ENCODE measurements around the gene GNB1.
"Not testable (repeated sequence)": the region's sequence is repeated elsewhere in the genome, so short reads cannot be mapped to it uniquely, and the experiment has no call there.

The GNB1 gene

DNA sequence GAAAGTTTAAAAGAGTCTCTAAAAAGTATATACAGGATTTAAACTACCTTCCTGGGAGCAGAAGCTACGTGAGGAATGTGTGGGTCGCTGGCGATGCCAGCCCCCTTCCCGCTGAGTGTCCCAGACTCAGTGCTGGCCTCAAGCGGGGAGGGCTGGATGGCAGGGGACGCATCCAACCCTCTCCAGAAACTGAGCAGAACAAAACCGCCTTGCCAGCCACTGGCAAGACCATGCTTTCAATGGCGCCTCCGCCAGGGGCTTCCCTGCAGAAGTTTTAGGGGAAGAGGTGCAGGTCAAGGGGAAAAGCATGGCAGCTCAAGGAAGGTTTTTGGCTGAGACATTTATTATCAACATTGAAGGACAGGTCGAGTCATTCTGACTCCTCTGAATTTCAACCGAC lies 138.7 kb downstream of the GNB1 start:
- DNase-seq (ENCODE audit: insufficient read length, low spot score) (no peak), FAIRE-seq (no peak)

DNA sequence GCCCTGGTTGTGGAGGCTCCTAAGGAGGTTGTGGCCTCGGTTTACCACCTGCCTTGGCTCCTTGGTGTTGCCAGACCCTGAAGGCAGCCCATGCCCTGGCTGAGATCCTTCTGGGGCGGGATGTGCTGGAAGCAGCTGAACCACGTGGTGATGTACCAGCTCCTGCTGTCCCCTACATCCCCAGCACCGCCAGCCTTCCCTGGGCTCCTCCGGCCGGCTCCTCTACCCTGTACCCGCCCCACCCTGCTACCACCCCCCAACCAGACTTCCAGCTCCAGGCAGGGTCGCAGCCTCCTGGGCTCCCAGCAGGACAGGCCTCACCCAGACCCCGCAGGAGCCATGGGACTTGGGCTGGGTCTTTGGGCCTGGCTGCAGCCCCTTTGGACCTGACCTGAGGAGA lies 140.9 kb downstream of the GNB1 start:
- not testable (repeated sequence) for DNase-seq (ENCODE audit: insufficient read length, low spot score); FAIRE-seq

DNA sequence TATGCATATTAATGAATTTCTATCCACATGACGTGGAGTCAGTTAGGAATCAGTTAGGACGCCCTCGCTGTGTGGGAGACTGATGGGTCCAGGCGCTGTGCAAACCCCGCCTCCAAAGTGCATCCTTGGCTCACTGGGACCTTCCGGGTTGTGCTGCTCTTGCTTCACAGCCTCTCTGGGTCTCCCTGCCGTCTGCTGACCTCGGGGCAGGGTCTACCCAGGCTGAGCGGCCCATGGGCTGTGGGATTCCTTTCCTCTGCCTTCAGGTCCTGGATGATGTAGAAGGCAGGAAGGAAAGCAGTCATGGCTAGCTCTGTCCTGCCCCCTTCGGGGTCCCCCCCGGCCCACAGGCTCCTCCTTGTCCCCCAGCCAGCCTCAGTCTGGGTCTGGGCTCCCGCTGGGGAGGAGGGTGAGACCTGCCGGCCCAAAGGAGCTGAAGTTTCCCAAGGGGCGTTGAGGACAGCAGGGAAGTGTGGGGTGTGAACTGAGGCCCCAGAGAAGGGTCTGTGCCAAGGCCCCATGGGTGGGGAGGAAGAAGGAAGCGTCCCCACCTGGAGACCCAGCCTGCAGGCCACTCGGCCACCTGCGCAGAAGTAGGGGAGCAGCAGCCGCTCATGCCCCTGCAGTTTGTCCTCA lies 142.1 kb downstream of the GNB1 start:
- no peak for FAIRE-seq
- no peak for DNase-seq (ENCODE audit: insufficient read length, low spot score)

DNA sequence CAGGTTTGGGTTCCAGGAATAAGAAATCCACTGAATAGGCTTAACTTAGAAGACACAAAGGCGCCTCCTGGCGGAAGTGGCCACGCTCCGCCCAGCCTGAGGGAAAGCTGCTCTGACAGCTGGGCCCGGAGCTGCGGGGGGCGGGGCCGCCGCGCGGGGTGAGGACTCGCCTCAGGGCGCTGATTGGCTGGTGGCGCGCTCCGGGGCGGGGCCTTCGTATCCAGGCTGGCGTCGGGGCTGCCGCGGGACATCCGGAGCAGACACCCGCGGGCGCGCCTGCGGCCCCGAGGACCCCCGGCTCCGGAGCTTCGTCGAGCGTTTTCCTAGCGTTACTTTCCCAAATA lies 144.3 kb downstream of the GNB1 start:
- DNase-seq (ENCODE audit: insufficient read length, low spot score), result not testable (repeated sequence)
- FAIRE-seq, result peak; percentile 100

DNA sequence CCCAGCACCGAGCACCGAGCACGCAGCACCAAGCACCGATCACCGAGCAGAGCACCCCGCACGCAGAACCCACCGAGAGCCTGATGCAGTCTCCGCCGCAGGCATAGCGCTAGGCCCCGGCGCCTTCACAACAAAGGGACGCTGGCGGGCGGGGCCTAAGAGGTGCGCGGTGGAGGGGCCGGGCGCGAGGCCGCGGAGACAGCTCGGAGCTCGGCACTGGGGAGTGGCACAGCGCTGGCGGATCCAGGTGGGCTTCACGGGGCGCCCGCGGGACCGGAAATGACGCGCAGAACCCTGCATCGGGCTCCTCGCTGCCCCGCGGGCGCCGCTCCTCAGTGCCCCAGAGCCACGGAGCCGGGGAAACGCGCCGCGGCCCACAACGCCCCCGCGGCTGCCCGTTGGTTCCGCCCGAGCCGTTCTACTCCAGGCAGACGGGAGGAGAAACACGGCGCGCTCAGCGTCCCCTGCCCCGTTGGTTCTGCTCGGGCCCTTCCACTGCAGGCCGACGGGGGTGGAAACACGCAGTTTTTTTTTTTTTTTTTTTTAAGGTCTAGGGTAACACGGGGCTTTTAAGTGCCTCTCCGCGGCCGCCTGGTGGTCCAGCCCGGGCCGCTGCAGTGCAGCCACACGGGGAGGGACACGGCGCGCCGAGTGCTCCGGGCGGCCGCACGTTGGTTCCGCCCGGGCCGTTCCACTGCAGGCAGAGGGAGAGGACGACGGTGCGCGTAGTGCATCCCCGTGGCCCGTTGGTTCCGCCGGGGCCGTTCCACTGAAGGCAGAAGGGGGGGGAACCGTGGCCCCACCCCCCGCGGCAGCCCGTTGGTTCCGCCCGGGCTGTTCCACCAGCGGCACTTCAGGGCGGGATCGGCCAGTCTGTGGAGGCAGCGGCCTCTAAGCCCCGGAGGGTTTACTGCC lies 145.0 kb downstream of the GNB1 start:
- not testable (repeated sequence) for DNase-seq (ENCODE audit: insufficient read length, low spot score); FAIRE-seq

DNA sequence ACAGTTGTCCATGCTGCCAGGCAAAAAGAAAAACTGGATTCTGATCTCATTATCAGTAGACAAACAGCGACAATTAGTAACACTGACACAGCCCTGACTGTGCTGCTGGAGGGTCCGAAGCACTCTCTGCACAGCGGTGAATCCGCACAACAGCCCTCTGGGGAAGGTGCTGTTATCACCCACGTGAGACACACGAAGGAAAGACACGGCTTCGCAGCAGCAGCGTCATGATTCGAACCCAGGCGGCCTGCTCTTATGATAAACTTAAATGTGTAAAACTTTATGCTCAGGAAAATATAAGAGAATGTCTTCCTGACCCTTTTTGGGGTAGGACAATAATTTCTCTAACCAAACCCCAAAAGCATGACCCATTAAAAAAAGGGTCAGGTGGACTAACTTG lies 148.4 kb downstream of the GNB1 start:
- FAIRE-seq; DNase-seq (ENCODE audit: insufficient read length, low spot score): not testable (repeated sequence)

DNA sequence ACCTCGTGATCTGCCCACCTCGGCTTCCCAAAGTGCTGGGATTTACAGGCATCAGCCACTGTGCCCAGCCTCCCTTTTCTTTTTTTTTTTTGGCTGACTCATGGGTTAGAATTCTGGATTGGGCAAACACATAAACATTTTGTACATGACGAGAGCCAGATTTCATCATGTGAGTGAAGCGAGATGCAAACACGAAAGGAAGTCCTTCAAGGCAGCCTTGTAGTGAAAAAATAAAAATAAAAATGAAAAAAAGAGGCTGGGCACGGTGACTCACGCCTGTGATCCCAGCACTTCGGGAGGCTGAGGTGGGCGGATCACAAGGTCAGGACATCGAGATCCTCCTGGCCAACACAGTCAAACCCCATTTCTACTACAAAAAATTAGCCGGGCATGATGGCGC lies 149.9 kb downstream of the GNB1 start:
- not testable (repeated sequence) for DNase-seq (ENCODE audit: insufficient read length, low spot score); FAIRE-seq

DNA sequence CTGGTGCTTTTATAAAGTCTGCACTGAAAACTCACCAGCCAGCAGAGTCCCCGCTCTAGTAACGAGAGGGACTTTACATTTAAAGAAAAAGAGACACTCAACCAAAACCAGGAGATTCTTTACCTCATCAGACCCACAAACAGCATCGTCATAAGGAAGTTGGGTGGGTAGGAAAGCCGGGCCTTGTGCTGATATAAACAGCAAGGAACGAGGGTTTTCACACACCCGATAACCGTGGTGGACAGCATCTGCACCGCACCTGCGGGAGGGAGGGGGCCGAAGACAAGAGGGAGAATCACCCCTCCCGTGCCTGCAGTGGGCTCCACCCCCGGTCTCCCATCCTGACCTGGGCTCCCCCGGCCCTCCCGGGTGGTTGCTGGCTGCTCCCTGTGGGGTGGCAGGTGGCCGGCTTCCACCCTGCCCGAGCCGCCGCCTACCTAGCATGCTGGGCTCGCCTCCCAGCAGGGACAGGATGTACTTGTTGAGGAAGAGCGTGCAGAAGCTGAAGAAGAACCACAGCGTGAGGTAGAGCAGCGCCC lies 152.0 kb downstream of the GNB1 start:
- not testable (repeated sequence) for FAIRE-seq; DNase-seq (ENCODE audit: insufficient read length, low spot score)

DNA sequence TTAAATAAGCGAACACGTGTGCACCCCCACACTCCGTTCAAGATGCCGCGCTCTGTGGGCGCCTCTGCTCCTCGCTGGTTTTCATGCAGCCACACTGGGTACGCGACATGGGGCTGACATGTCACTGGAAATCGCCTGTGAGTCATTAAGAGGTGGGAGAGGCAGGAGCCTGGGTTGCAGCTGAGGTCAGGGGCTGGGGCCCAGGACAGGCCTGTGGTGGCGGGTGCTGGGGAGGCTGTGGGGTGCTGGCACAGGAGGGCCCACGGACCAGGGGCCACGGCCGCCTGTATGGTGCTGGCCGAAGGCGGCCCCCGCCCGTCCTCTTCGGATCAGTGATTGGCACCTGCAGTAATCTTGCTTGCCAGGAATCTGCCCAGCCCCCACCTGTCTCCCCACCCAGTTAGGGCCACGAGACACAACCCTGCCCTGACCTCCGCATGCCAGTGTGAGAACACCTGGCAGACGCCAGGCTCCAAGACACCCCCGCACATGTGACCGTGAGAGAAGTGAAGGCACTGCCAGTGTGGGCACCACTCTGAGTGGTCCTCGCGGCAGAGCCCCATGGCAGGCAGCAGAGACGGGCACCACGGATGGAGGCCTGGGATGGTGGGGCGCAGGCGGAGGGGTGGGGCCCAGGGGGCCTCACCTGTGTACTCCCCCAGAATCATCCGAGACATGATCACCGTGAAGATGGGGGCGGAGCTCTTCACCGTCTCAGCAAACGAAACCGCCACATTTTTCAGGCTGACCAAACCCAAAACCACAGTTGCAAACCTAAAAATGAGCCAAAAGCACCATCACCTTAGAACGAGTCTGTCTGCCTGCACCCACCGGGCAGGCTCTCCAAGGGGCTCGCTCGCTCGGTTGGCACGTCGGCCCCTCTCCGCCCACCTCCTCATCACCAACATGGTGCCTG lies 153.0 kb downstream of the GNB1 start:
- FAIRE-seq, result peak; percentile 82
- not testable (repeated sequence) for DNase-seq (ENCODE audit: insufficient read length, low spot score)
